Natural killer cell (primary cell): ENCODE measurements around the gene SORBS1. TPM values are rescaled to one million over a fixed set of nuclear protein-coding genes. Genes with fewer than 3 reads are reported as not detected.

Experiments used
- ATAC-seq, 3 donors: fragments of 150-1000 bp in 2 of 3; fragments of 200-7000 bp in 1 of 3; cut with Tn5 transposase; 1 replicate in 1 of 3; 2 replicates in 2 of 3; pipeline ENCODE4 v1.10.0; 2021; ENCODE audit warnings: mild to moderate bottlenecking in 2 of 3, moderate library complexity in 2 of 3
- DNase-seq, 2 donors: peaks; one replicate each; pipeline versions ENCODE4 v3.0.0 to v3.0.0-alpha.2; 2013 to 2021; ENCODE audit warnings: mixed read lengths in 1 of 2
- H3K27ac ChIP-seq: one replicate; pipeline ENCODE4 v1.5.1; 2013; ENCODE audit warnings: mild to moderate bottlenecking, low read length
- H3K27me3 ChIP-seq: one replicate; pipeline ENCODE4 v1.6.1; 2013; ENCODE audit warnings: low read length; ENCODE audit not compliant: control insufficient read depth, insufficient read depth
- H3K36me3 ChIP-seq: one replicate; pipeline ENCODE4 v1.6.1; 2013; ENCODE audit warnings: low read length; ENCODE audit not compliant: control insufficient read depth, insufficient read depth
- H3K4me1 ChIP-seq: one replicate; pipeline ENCODE4 v1.6.1; 2013; ENCODE audit warnings: low read length; ENCODE audit not compliant: control insufficient read depth, insufficient read depth
- H3K4me3 ChIP-seq: one replicate; pipeline ENCODE4 v1.5.1; 2013; ENCODE audit warnings: low read length
- H3K9me3 ChIP-seq: one replicate; pipeline ENCODE4 v1.6.1; 2013; ENCODE audit warnings: low read length; ENCODE audit not compliant: control insufficient read depth, insufficient read depth
- H3K27ac Mint-ChIP-seq, 2 donors: one replicate each; pipeline ENCODE4 v1.8.0; 2022; ENCODE audit warnings: mild to moderate bottlenecking in 2 of 2, mixed read lengths in 2 of 2, moderate library complexity in 1 of 2
- H3K27me3 Mint-ChIP-seq, 2 donors: one replicate each; pipeline ENCODE4 v1.8.0; 2022; ENCODE audit warnings: low read depth in 2 of 2, mixed read lengths in 2 of 2
- H3K36me3 Mint-ChIP-seq: one replicate; pipeline ENCODE4 v1.8.0; 2022; ENCODE audit warnings: mixed read lengths
- H3K4me1 Mint-ChIP-seq, 2 donors: one replicate each; pipeline ENCODE4 v1.8.0; 2022; ENCODE audit warnings: mixed read lengths in 2 of 2
- H3K4me3 Mint-ChIP-seq: one replicate; pipeline ENCODE4 v1.8.0; 2022; ENCODE audit warnings: mild to moderate bottlenecking, moderate library complexity, mixed read lengths
- H3K9me3 Mint-ChIP-seq, 2 donors: one replicate each; pipeline ENCODE4 v1.8.0; 2022; ENCODE audit warnings: mixed read lengths in 2 of 2
- WGBS: methylation state at CpG from one replicate; pipeline ENCODE4 v1.1.7; 2013; ENCODE audit warnings: missing lambda C conversion rate; ENCODE audit not compliant: insufficient coverage; 5-methylcytosine and 5-hydroxymethylcytosine counted together
- intact Hi-C: fragments of 100-400 bp; cut with micrococcal nuclease; formaldehyde crosslinking; loops from one replicate; pipeline ENCODE4 v1.14.2; 2022
- total RNA-seq, 4 donors: library from RNA; stranded (reverse); fragments of 120-200 nt in 1 of 4; gene quantifications; one replicate each; pipeline versions ENCODE4 v1.2.3 to v1.2.4, GENCODE V29; 2013 to 2022
- TF ChIP-seq, protein P1 (sequence below): fragments of 200-600 bp; IDR thresholded peaks from one replicate; pipeline ENCODE4 v1.8.0; 2022; ENCODE audit warnings: antibody characterized with exemption

Gene SORBS1
- total RNA-seq, 3 donors from 2014 or later (not counting 1 experiment from before 2014, with no cell fraction given), result 2.4 to 5.4 (median 2.8) TPM

DNA sequence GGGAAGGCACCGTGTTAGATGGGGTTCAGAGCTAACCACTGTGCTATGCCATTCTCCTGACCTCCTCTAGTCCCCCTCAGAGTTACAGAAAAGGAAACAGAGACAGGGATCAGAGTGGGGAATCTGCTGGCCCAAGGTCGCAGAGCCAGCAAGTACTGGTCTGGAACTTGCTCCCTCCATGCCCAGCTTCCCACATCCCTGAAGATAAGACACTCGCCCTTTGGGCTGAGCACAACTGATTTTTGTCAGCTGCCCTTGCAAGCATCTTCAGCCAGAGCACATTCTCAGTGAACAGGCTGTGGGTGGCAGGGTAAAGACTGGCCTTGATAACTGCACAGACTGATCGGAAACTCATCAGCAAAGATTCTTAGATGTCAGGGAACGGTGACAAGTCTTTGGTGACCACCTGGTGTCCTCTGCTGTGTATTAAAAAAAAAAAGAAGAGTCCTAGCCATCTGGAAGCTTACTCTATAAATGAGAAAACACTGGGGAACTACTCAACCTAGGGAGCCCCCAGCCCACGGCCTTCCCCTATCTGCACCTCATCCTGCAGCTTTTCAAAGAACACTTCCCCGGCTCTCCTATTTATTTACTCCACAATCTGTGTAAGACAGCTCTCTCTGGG, 1.3 kb upstream of the SORBS1 start:
- ATAC-seq (no peak), DNase-seq (peak in 1 of 2 donors; percentile 11)
- peaks cover 12% of the 10 kb centered on the region for H3K4me1 ChIP-seq
- TF ChIP-seq, protein P1, sequence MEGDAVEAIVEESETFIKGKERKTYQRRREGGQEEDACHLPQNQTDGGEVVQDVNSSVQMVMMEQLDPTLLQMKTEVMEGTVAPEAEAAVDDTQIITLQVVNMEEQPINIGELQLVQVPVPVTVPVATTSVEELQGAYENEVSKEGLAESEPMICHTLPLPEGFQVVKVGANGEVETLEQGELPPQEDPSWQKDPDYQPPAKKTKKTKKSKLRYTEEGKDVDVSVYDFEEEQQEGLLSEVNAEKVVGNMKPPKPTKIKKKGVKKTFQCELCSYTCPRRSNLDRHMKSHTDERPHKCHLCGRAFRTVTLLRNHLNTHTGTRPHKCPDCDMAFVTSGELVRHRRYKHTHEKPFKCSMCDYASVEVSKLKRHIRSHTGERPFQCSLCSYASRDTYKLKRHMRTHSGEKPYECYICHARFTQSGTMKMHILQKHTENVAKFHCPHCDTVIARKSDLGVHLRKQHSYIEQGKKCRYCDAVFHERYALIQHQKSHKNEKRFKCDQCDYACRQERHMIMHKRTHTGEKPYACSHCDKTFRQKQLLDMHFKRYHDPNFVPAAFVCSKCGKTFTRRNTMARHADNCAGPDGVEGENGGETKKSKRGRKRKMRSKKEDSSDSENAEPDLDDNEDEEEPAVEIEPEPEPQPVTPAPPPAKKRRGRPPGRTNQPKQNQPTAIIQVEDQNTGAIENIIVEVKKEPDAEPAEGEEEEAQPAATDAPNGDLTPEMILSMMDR, result no peak
- Mint-ChIP-seq H3K27ac (no peak overlapping the region), H3K36me3 (no peaks in the 10 kb centered on the region), H3K4me1 (peaks cover 14 to 15% of the 10 kb centered on the region in 2 donors), H3K4me3 (peak overlapping the region; percentile 11), H3K9me3 (no peaks in the 10 kb centered on the region), H3K27me3 (peaks cover 8 to 23% of the 10 kb centered on the region in 2 donors)
- H3K27me3 ChIP-seq, result no peaks in the 10 kb centered on the region
- no peak overlapping the region for H3K27ac ChIP-seq
- no peaks in the 10 kb centered on the region for H3K9me3 ChIP-seq
- intact Hi-C loops, result no loop called here
- WGBS, result 82% methylated on average over 7 of the region's 7 CpGs
- H3K36me3 ChIP-seq, result no peaks in the 10 kb centered on the region
- no peak overlapping the region for H3K4me3 ChIP-seq

DNA sequence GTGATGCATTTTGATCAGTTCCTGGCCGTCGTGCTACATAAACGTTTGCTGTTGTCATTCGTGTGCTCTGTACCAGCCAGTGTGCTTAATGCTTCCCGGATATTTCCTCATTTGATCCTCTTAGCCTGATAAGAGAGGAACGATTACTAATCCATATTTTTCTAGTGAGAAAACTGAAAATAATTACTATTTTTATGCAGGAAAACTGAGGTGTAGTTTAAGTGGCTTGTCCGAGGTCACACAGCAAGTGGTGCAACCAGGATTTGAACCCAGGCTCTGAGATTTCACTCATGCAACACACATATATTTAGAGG, 650 bp upstream of the SORBS1 start:
- ATAC-seq (no peak), DNase-seq (no peak)
- H3K27me3 ChIP-seq, result no peaks in the 10 kb centered on the region
- TF ChIP-seq, protein P1, result no peak
- H3K4me1 ChIP-seq, result peaks cover 12% of the 10 kb centered on the region
- no peak overlapping the region for H3K27ac ChIP-seq
- Mint-ChIP-seq H3K9me3 (no peaks in the 10 kb centered on the region), H3K27ac (peak overlapping the region; percentile 79 to 90), H3K4me3 (peak overlapping the region; percentile 98), H3K4me1 (peaks cover 14 to 15% of the 10 kb centered on the region in 2 donors), H3K36me3 (no peaks in the 10 kb centered on the region), H3K27me3 (peaks cover 8 to 23% of the 10 kb centered on the region in 2 donors)
- WGBS, result 75% methylated on average over 6 of the region's 7 CpGs
- no peaks in the 10 kb centered on the region for H3K9me3 ChIP-seq
- intact Hi-C loops, result no loop called here
- H3K36me3 ChIP-seq, result no peaks in the 10 kb centered on the region
- peak overlapping the region; percentile 39 for H3K4me3 ChIP-seq

DNA sequence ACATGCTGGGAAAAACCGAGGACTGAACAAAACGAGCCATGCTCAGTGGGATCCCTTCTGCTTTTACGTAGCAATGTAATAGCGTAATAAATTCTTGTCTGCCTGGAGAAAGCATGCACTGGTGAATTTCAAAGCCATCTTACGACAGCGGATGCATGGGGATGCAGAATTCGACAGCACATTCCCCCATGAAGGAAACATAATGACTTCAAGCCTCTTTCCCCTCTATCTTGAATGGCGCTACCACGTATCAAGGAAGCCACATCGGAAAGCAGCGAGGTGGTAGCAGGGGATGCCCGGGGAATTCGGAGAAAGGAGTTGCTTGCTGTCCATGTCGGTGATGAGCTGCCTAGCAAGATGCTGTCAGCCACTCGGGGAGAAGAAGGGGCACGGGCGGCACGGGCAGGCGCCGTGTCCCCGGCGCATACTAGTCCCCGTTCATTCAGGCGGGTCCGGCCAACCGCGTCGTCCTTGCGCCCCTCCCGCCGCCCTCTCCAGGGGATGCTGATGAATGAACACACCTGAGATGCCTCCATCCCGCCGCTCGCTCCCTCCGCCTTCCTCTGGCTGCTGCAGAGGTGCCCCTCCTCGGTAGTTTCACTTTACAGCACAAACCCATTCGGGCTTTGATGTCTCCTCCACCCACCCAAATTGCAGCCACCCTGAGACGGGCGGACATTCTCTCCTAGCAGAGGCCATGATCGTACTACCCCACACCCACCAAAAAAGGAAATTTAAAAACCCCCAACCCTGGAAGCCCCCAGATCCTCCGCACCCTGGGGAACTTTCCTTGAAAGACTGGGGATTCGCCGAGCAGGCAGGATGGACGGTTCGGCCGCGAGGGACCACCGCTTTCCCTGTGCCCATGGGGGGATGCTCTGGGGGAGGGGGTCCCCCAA, 644 bp downstream of the SORBS1 start:
- peaks cover 4 to 14% of the 10 kb centered on the region in 2 donors for H3K27me3 Mint-ChIP-seq
- TF ChIP-seq, protein P1, result no peak
- 8% methylated on average over 48 of the region's 48 CpGs for WGBS
- H3K4me3 ChIP-seq, result peak overlapping the region; percentile 79
- intact Hi-C loops, result no loop called here
- no peaks in the 10 kb centered on the region for H3K9me3 Mint-ChIP-seq
- H3K9me3 ChIP-seq, result no peaks in the 10 kb centered on the region
- ATAC-seq, result peak; percentile 22 to 36 (median 26)
- peak overlapping the region; percentile 79 to 90 for H3K27ac Mint-ChIP-seq
- peaks cover 12% of the 10 kb centered on the region for H3K4me1 ChIP-seq
- H3K27me3 ChIP-seq, result no peaks in the 10 kb centered on the region
- peak; percentile 37 to 66 for DNase-seq
- no peaks in the 10 kb centered on the region for H3K36me3 Mint-ChIP-seq
- peak overlapping the region; percentile 98 for H3K4me3 Mint-ChIP-seq
- H3K36me3 ChIP-seq, result no peaks in the 10 kb centered on the region
- H3K27ac ChIP-seq, result peak overlapping the region; percentile 44
- peaks cover 14 to 15% of the 10 kb centered on the region in 2 donors for H3K4me1 Mint-ChIP-seq
